Hepatocyte (in vitro differentiated cells): ENCODE results near the gene FNDC11. TPM values are rescaled to one million over a fixed set of nuclear protein-coding genes. Genes with fewer than 3 reads are reported as not detected.
"Not testable (repeated sequence)": the region's sequence is repeated elsewhere in the genome, so short reads cannot be mapped to it uniquely, and the experiment has no call there.

Experiments used
- DNase-seq: peaks from one replicate; pipeline ENCODE4 v3.0.0-alpha.2; 2016; ENCODE audit warnings: low spot score
- H2AFZ ChIP-seq: fragments of 200-600 bp; sonication (generic); 2 replicates; pipeline ENCODE4 v1.6.0; 2016; ENCODE audit warnings: antibody characterized with exemption, mild to moderate bottlenecking
- H3K27ac ChIP-seq: fragments of 200-600 bp; sonication (generic); 2 replicates; pipeline ENCODE4 v1.5.1; 2016; ENCODE audit warnings: mild to moderate bottlenecking
- H3K27me3 ChIP-seq: fragments of 200-600 bp; sonication (generic); 2 replicates; pipeline ENCODE4 v1.6.1; 2016
- H3K36me3 ChIP-seq: fragments of 200-600 bp; sonication (generic); replicated peaks from 2 replicates; pipeline ENCODE4 v1.5.1; 2016; ENCODE audit warnings: low read depth; ENCODE audit not compliant: insufficient read depth
- H3K4me1 ChIP-seq: fragments of 200-600 bp; sonication (generic); 2 replicates; pipeline ENCODE4 v1.5.1; 2016; ENCODE audit warnings: mild to moderate bottlenecking, moderate library complexity; ENCODE audit not compliant: insufficient read depth
- H3K4me2 ChIP-seq: fragments of 200-600 bp; sonication (generic); 2 replicates; pipeline ENCODE4 v1.6.0; 2016
- H3K4me3 ChIP-seq: fragments of 200-600 bp; sonication (generic); 2 replicates; pipeline ENCODE4 v1.5.1; 2016; ENCODE audit warnings: mild to moderate bottlenecking
- H3K79me2 ChIP-seq: fragments of 200-600 bp; sonication (generic); 2 replicates; pipeline ENCODE4 v1.6.0; 2017; ENCODE audit warnings: mild to moderate bottlenecking
- H3K9me2 ChIP-seq: fragments of 200-600 bp; sonication (generic); replicated peaks from 2 replicates; pipeline ENCODE4 v1.6.0; 2017; ENCODE audit warnings: mild to moderate bottlenecking; ENCODE audit not compliant: insufficient read depth
- H3K9me3 ChIP-seq: fragments of 200-600 bp; sonication (generic); 2 replicates; pipeline ENCODE4 v1.5.1; 2016; ENCODE audit warnings: low read depth, mild to moderate bottlenecking
- H4K20me1 ChIP-seq: fragments of 200-600 bp; sonication (generic); 2 replicates; pipeline ENCODE4 v1.6.0; 2016; ENCODE audit warnings: mild to moderate bottlenecking; ENCODE audit not compliant: insufficient read depth, poor library complexity, severe bottlenecking
- EZH2 ChIP-seq: fragments of 200-600 bp; sonication (generic); IDR thresholded peaks from 2 replicates; pipeline ENCODE4 v1.6.1; 2016; ENCODE audit warnings: antibody characterized with exemption, mild to moderate bottlenecking, borderline replicate concordance
- EZH2phosphoT487 ChIP-seq: fragments of 200-600 bp; sonication (generic); IDR thresholded peaks from one replicate; pipeline ENCODE4 v1.6.1; 2018; ENCODE audit warnings: antibody characterized with exemption, mild to moderate bottlenecking, low read depth, moderate library complexity; ENCODE audit not compliant: unreplicated experiment, severe bottlenecking
- WGBS: methylation state at CpG from one replicate; pipeline ENCODE4 v1.1.6; 2016; ENCODE audit warnings: low lambda C conversion rate; ENCODE audit errors: missing lambda C conversion rate; 5-methylcytosine and 5-hydroxymethylcytosine counted together
- polyA plus RNA-seq: library from polyadenylated mRNA; unstranded; fragments of >200 nt; fragmentation: Nextera tagmentation; extraction: Ambion mirVana; gene quantifications from 2 replicates; pipeline ENCODE4 v1.2.1, GENCODE V29; 2016
- total RNA-seq: library from RNA; depleted of rRNA; stranded (reverse); fragments of >200 nt; gene quantifications from 2 replicates; pipeline ENCODE4 v1.2.3, GENCODE V29; 2014
- TF ChIP-seq, protein P1 (sequence below): fragments of 200-600 bp; sonication (generic); IDR thresholded peaks from 2 replicates; pipeline ENCODE4 v1.5.1; 2016; ENCODE audit warnings: antibody characterized with exemption, mild to moderate bottlenecking; ENCODE audit not compliant: poor library complexity

The FNDC11 gene
- total and polyA plus RNA-seq, 2 experiments from 2014 or later: 0.57 to 0.79 TPM

DNA sequence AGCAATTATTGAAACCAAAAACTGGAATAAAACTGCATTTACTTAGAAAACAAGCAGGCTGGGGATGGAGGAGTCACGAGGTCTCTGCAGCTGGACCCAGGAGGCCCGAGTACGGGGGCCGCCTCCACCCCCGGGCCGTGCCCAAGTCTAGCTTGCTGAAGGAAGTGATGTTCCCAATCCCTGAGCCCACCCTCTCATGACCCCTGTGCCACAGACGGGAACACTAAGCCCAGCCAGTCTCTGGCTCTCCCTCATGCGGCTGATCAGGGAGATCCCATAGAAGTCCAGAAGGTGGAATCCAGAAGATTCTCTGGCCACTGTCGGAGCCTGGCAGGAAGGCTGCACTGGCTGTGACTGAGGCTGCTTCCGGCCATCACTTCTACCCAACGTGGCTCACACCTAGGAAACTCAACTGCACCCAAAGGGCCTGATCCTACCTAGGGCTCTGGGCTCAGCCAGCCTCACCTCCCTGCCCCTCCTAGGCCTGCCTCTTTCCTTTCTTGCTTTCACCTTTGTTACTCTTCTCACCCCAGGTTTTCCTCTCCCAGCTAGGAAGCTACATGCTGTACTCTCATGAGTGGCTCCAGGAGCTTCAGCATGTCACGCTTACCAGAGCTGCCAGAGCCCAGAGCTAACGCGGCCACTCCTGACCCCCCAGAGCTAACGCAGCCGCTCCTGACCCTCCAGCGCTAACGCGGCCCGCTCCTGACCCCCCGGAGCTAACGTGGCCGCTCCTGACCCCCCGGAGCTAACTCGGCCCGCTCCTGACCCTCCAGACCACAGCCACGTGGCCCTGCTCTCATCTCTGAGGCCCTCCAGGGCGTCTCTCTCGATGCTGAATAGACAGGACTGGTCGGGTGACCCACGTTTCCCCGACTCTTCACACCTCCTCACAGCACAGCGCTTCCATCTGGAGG lies 44.8 kb downstream of the FNDC11 start:
- H3K9me3 ChIP-seq: no peaks in the 10 kb centered on the region
- H3K4me2 ChIP-seq: no peak overlapping the region
- no peaks in the 10 kb centered on the region for H3K27me3 ChIP-seq
- 87% methylated on average over 29 of the region's 33 CpGs for WGBS
- H4K20me1 ChIP-seq: no peaks in the 10 kb centered on the region
- no peak for DNase-seq
- H3K79me2 ChIP-seq: no peaks in the 10 kb centered on the region
- no peaks in the 10 kb centered on the region for H3K9me2 ChIP-seq
- H3K36me3 ChIP-seq: no peaks in the 10 kb centered on the region
- H3K27ac ChIP-seq: no peak overlapping the region
- no peak overlapping the region for H2AFZ ChIP-seq
- H3K4me3 ChIP-seq: no peak overlapping the region
- H3K4me1 ChIP-seq: no peaks in the 10 kb centered on the region
- TF ChIP-seq EZH2: no peak

DNA sequence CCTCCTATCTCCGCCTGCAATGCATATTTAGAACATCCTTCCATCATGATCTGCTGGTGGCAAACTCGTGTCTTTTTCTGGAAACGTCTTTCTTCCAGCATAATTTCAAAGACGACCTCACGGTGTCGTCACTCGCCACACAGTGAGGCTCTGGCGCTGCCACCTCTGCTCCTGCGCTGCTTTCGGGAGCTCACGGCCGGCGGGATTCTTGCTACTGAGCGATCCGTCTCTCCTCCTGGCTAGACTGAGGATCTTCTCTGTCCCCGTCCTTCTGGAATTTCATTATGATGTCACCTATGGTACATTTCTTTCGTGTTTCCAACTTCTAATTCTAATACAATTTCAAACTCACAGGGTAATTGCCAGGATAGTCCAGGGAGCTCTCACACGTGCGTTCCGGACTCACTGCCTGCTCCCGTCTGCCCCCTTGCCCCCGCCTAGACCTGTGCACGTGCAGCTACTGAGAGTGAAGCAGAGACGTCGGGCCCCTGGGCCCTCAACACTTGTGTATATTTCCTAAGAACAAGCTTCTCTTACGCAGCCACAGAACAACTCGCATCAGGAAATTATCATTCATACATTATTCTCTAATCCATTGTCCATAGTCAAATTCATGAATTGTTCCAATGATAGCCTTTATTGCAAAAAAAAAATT lies 45.6 kb downstream of the FNDC11 start:
- Histone ChIP-seq H3K4me3 (no peak overlapping the region), H3K9me3 (no peaks in the 10 kb centered on the region), H4K20me1 (no peaks in the 10 kb centered on the region), H3K9me2 (no peaks in the 10 kb centered on the region), H3K4me1 (no peaks in the 10 kb centered on the region), H3K27ac (no peak overlapping the region), H3K27me3 (no peaks in the 10 kb centered on the region), H3K4me2 (no peak overlapping the region), H3K36me3 (no peaks in the 10 kb centered on the region), H2AFZ (no peak overlapping the region), H3K79me2 (no peaks in the 10 kb centered on the region)
- DNase-seq: no peak
- 89% methylated on average over 27 of the region's 27 CpGs for WGBS
- TF ChIP-seq EZH2: no peak
- TF ChIP-seq EZH2phosphoT487: no peak
- TF ChIP-seq, protein P1, sequence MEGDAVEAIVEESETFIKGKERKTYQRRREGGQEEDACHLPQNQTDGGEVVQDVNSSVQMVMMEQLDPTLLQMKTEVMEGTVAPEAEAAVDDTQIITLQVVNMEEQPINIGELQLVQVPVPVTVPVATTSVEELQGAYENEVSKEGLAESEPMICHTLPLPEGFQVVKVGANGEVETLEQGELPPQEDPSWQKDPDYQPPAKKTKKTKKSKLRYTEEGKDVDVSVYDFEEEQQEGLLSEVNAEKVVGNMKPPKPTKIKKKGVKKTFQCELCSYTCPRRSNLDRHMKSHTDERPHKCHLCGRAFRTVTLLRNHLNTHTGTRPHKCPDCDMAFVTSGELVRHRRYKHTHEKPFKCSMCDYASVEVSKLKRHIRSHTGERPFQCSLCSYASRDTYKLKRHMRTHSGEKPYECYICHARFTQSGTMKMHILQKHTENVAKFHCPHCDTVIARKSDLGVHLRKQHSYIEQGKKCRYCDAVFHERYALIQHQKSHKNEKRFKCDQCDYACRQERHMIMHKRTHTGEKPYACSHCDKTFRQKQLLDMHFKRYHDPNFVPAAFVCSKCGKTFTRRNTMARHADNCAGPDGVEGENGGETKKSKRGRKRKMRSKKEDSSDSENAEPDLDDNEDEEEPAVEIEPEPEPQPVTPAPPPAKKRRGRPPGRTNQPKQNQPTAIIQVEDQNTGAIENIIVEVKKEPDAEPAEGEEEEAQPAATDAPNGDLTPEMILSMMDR: no peak

DNA sequence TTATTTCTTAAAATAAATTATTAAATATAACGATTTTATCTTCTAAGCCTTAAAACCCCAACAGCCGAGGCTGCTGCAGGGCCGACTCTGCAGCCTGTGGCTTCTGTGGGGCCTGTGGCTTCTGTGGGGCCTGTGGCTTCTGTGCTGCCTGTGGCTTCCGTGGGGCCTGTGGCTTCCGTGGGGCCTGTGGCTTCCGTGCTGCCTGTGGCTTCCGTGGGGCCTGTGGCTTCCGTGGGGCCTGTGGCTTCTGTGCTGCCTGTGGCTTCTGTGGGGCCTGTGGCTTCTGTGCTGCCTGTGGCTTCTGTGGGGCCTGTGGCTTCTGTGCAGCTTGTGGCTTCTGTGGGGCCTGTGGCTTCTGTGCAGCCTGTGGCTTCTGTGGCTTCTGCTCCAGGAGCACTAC lies 47.7 kb downstream of the FNDC11 start:
- H3K79me2 ChIP-seq, DNase-seq, H3K27me3 ChIP-seq, H3K4me2 ChIP-seq, H3K4me1 ChIP-seq, H2AFZ ChIP-seq, H3K9me2 ChIP-seq, H3K9me3 ChIP-seq, H3K4me3 ChIP-seq, H3K36me3 ChIP-seq, H4K20me1 ChIP-seq, H3K27ac ChIP-seq: not testable (repeated sequence)
- WGBS: 87% methylated on average over 8 of the region's 8 CpGs

DNA sequence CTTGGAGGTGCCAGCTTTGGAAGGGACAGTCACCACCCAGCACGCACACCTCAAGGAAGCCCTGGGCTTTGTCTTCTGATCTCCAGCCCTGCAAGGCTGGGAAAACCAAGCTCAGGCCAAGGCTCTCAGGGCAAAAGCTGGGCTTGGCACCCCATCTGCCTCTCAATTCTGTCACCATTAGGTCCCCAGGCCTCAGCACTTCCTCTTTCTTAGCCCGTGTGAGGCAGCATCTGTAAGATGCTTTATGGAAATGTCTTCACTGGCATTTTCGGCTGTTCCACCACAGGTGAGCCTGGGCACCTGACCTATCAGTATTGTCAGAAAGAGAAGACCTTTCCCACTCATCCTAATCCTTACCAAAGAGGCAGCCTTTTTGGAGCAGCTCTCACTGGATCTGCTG lies 48.4 kb downstream of the FNDC11 start:
- Histone ChIP-seq H3K36me3 (no peaks in the 10 kb centered on the region), H3K9me3 (no peaks in the 10 kb centered on the region), H4K20me1 (no peaks in the 10 kb centered on the region), H3K4me1 (no peaks in the 10 kb centered on the region), H3K79me2 (peaks cover 2% of the 10 kb centered on the region), H3K4me3 (no peak overlapping the region), H2AFZ (no peak overlapping the region), H3K27me3 (no peaks in the 10 kb centered on the region), H3K4me2 (no peak overlapping the region), H3K27ac (no peak overlapping the region), H3K9me2 (no peaks in the 10 kb centered on the region)
- TF ChIP-seq, protein P1: no peak
- no peak for TF ChIP-seq EZH2
- no peak for TF ChIP-seq EZH2phosphoT487
- WGBS: 94% methylated on average over 3 of the region's 3 CpGs
- no peak for DNase-seq

Other genes with a start within 250 kb of the FNDC11 start
- gene CHRNA4, start 192.8 kb upstream of the FNDC11 start, total RNA-seq: 0.12 TPM in 1 of 2 replicates, not detected in the other
- 0.25 TPM in 1 of 2 replicates, not detected in the other for gene CHRNA4, start 192.8 kb upstream of the FNDC11 start, polyA plus RNA-seq
- 2.9 and 3.5 TPM in 2 replicates for gene KCNQ2, start 81.5 kb upstream of the FNDC11 start, total RNA-seq
- gene KCNQ2, start 81.5 kb upstream of the FNDC11 start, polyA plus RNA-seq: 4.3 and 5.4 TPM in 2 replicates
- 18.5 and 23.5 TPM in 2 replicates for gene EEF1A2, start 55.1 kb upstream of the FNDC11 start, total RNA-seq
- gene EEF1A2, start 55.1 kb upstream of the FNDC11 start, polyA plus RNA-seq: 12.0 and 14.8 TPM in 2 replicates
- 47.6 and 55.1 TPM in 2 replicates for gene PPDPF, start 33.4 kb upstream of the FNDC11 start, total RNA-seq
- gene PPDPF, start 33.4 kb upstream of the FNDC11 start, polyA plus RNA-seq: 330 and 333 TPM in 2 replicates
- gene PTK6, start 16.8 kb upstream of the FNDC11 start, total RNA-seq: 0.52 and 1.1 TPM in 2 replicates
- 0.06 and 0.27 TPM in 2 replicates for gene PTK6, start 16.8 kb upstream of the FNDC11 start, polyA plus RNA-seq
- gene SRMS, start 6.4 kb upstream of the FNDC11 start, total RNA-seq: not detected in 2 replicates
- not detected in 2 replicates for gene SRMS, start 6.4 kb upstream of the FNDC11 start, polyA plus RNA-seq
- 14.8 and 17.0 TPM in 2 replicates for gene HELZ2, start 20.1 kb downstream of the FNDC11 start, total RNA-seq
- gene HELZ2, start 20.1 kb downstream of the FNDC11 start, polyA plus RNA-seq: 4.6 and 5.8 TPM in 2 replicates
- 10.0 and 10.7 TPM in 2 replicates for gene GMEB2, start 72.9 kb downstream of the FNDC11 start, total RNA-seq
- gene GMEB2, start 72.9 kb downstream of the FNDC11 start, polyA plus RNA-seq: 8.7 and 10.9 TPM in 2 replicates
- gene STMN3, start 99.3 kb downstream of the FNDC11 start, total RNA-seq: 13.2 and 14.4 TPM in 2 replicates
- gene STMN3, start 99.3 kb downstream of the FNDC11 start, polyA plus RNA-seq: 17.3 and 18.2 TPM in 2 replicates
- gene RTEL1, start 104.2 kb downstream of the FNDC11 start, total RNA-seq: 16.9 and 18.2 TPM in 2 replicates
- 14.0 and 18.3 TPM in 2 replicates for gene RTEL1, start 104.2 kb downstream of the FNDC11 start, polyA plus RNA-seq
- gene TNFRSF6B, start 142.5 kb downstream of the FNDC11 start, total RNA-seq: 0.97 and 3.3 TPM in 2 replicates
- 4.2 and 5.1 TPM in 2 replicates for gene TNFRSF6B, start 142.5 kb downstream of the FNDC11 start, polyA plus RNA-seq
- gene ARFRP1, start 153.8 kb downstream of the FNDC11 start, total RNA-seq: 24.0 and 31.5 TPM in 2 replicates
- 38.0 and 50.0 TPM in 2 replicates for gene ARFRP1, start 153.8 kb downstream of the FNDC11 start, polyA plus RNA-seq
- 18.6 and 21.5 TPM in 2 replicates for gene ZGPAT, start 153.9 kb downstream of the FNDC11 start, total RNA-seq
- gene ZGPAT, start 153.9 kb downstream of the FNDC11 start, polyA plus RNA-seq: 41.7 and 48.7 TPM in 2 replicates
- 6.6 and 11.7 TPM in 2 replicates for gene LIME1, start 182.5 kb downstream of the FNDC11 start, total RNA-seq
- 20.2 and 20.7 TPM in 2 replicates for gene LIME1, start 182.5 kb downstream of the FNDC11 start, polyA plus RNA-seq
- gene SLC2A4RG, start 185.6 kb downstream of the FNDC11 start, total RNA-seq: 43.9 and 59.4 TPM in 2 replicates
- gene SLC2A4RG, start 185.6 kb downstream of the FNDC11 start, polyA plus RNA-seq: 50.4 and 53.6 TPM in 2 replicates